H9 (cell line): ENCODE results near the gene ANKRD55. TPM values are rescaled to one million over a fixed set of nuclear protein-coding genes. Genes with fewer than 3 reads are reported as not detected.

Experiments used
- DNase-seq: peaks from one replicate; pipeline ENCODE4 v3.0.0-alpha.2; 2017
- H2AFZ ChIP-seq: one replicate; pipeline ENCODE4 v1.6.1; 2013; ENCODE audit warnings: mild to moderate bottlenecking, low read length, control low read depth, moderate library complexity
- H2AK5ac ChIP-seq: 2 replicates; pipeline ENCODE4 v1.6.1; 2013; ENCODE audit warnings: low read length, control low read depth, mixed read lengths; ENCODE audit not compliant: insufficient read length
- H2BK120ac ChIP-seq: one replicate; pipeline ENCODE4 v1.6.1; 2013; ENCODE audit warnings: low read depth, mild to moderate bottlenecking, low read length, control low read depth, inconsistent platforms; ENCODE audit not compliant: poor library complexity, severe bottlenecking
- H2BK12ac ChIP-seq: 2 replicates; pipeline ENCODE4 v1.6.1; 2013; ENCODE audit warnings: low read length, control low read depth, mixed read lengths, low read depth; ENCODE audit not compliant: insufficient read length
- H2BK15ac ChIP-seq: 2 replicates; pipeline ENCODE4 v1.6.1; 2013; ENCODE audit warnings: low read depth, low read length, control low read depth
- H2BK20ac ChIP-seq: one replicate; pipeline ENCODE4 v1.6.1; 2013; ENCODE audit warnings: low read depth, mild to moderate bottlenecking, low read length, control low read depth, inconsistent platforms; ENCODE audit not compliant: poor library complexity, severe bottlenecking
- H2BK5ac ChIP-seq: 2 replicates; pipeline ENCODE4 v1.6.1; 2013; ENCODE audit warnings: low read length, control low read depth, mixed read lengths; ENCODE audit not compliant: insufficient read length
- H3K14ac ChIP-seq: 2 replicates; pipeline ENCODE4 v1.6.1; 2013; ENCODE audit warnings: low read length, control low read depth; ENCODE audit not compliant: insufficient read depth
- H3K18ac ChIP-seq: 2 replicates; pipeline ENCODE4 v1.6.1; 2013; ENCODE audit warnings: low read depth, mild to moderate bottlenecking, mixed read lengths, low read length, control low read depth; ENCODE audit not compliant: insufficient read length
- H3K23ac ChIP-seq: 2 replicates; pipeline ENCODE4 v1.6.1; 2013; ENCODE audit warnings: low read length, control low read depth, mixed read lengths, low read depth; ENCODE audit not compliant: insufficient read length
- H3K23me2 ChIP-seq: 2 replicates; pipeline ENCODE4 v1.6.1; 2013; ENCODE audit warnings: low read depth, mild to moderate bottlenecking, mixed read lengths, low read length, control low read depth; ENCODE audit not compliant: insufficient read length, poor library complexity, severe bottlenecking
- H3K27ac ChIP-seq: 2 replicates; pipeline ENCODE4 v1.5.1; 2013; ENCODE audit warnings: low read length, control low read depth, mixed read lengths, low read depth; ENCODE audit not compliant: insufficient read length
- H3K27me3 ChIP-seq: 2 replicates; pipeline ENCODE4 v1.6.1; 2013; ENCODE audit warnings: low read length, control low read depth, inconsistent platforms; ENCODE audit not compliant: insufficient read depth
- H3K4ac ChIP-seq: 2 replicates; pipeline ENCODE4 v1.6.1; 2013; ENCODE audit warnings: low read depth, mild to moderate bottlenecking, control low read depth, inconsistent platforms, low read length, moderate library complexity
- H3K4me1 ChIP-seq: 2 replicates; pipeline ENCODE4 v1.6.1; 2013; ENCODE audit warnings: low read length, control low read depth, inconsistent platforms; ENCODE audit not compliant: insufficient read depth
- H3K4me2 ChIP-seq: 2 replicates; pipeline ENCODE4 v1.6.1; 2013; ENCODE audit warnings: low read length, control low read depth, mixed read lengths; ENCODE audit not compliant: insufficient read length, insufficient read depth
- H3K56ac ChIP-seq: 2 replicates; pipeline ENCODE4 v1.6.1; 2013; ENCODE audit warnings: low read depth, mild to moderate bottlenecking, mixed read lengths, low read length, control low read depth; ENCODE audit not compliant: insufficient read length
- H3K79me1 ChIP-seq: 2 replicates; pipeline ENCODE4 v1.6.1; 2013; ENCODE audit warnings: low read depth, mild to moderate bottlenecking, moderate library complexity, low read length, control low read depth, inconsistent platforms; ENCODE audit not compliant: insufficient read depth, poor library complexity, severe bottlenecking
- H3K79me2 ChIP-seq: 2 replicates; pipeline ENCODE4 v1.6.1; 2013; ENCODE audit warnings: low read length, control low read depth, inconsistent platforms; ENCODE audit not compliant: insufficient read depth
- H3K9ac ChIP-seq: 2 replicates; pipeline ENCODE4 v1.6.1; 2013; ENCODE audit warnings: low read length, control low read depth, mixed read lengths; ENCODE audit not compliant: insufficient read length; ENCODE audit errors: extremely low read depth
- H3K9me3 ChIP-seq: one replicate; pipeline ENCODE4 v1.6.1; 2013; ENCODE audit warnings: low read depth, low read length, inconsistent platforms; ENCODE audit not compliant: control insufficient read depth
- H3T11ph ChIP-seq: one replicate; pipeline ENCODE4 v1.6.1; 2013; ENCODE audit warnings: mild to moderate bottlenecking, low read length, control low read depth, inconsistent platforms
- H4K20me1 ChIP-seq: one replicate; pipeline ENCODE4 v1.6.1; 2013; ENCODE audit not compliant: control insufficient read depth, insufficient read length, insufficient read depth
- H4K5ac ChIP-seq: 2 replicates; pipeline ENCODE4 v1.6.1; 2013; ENCODE audit warnings: low read depth, mild to moderate bottlenecking, mixed read lengths, low read length, control low read depth; ENCODE audit not compliant: insufficient read length
- H4K8ac ChIP-seq: replicated peaks from 2 replicates; pipeline ENCODE4 v1.6.1; 2013; ENCODE audit warnings: low read length, control low read depth, mixed read lengths, low read depth; ENCODE audit not compliant: insufficient read length
- H4K91ac ChIP-seq: 2 replicates; pipeline ENCODE4 v1.6.1; 2013; ENCODE audit warnings: low read depth, mild to moderate bottlenecking, moderate library complexity, mixed read lengths, low read length, control low read depth; ENCODE audit not compliant: insufficient read length
- H3K27ac Mint-ChIP-seq, 3 experiments: 2 replicates in 2 of 3; 3 replicates in 1 of 3; pipeline ENCODE4 v1.8.0; 2020 to 2021; ENCODE audit warnings: mixed read lengths in 3 of 3, mild to moderate bottlenecking in 1 of 3, moderate library complexity in 1 of 3
- H3K27me3 Mint-ChIP-seq: 2 replicates; pipeline ENCODE4 v1.8.0; 2021; ENCODE audit warnings: low read depth, mild to moderate bottlenecking, moderate library complexity, mixed read lengths
- H3K36me3 Mint-ChIP-seq, 3 experiments: 2 replicates in 2 of 3; 3 replicates in 1 of 3; pipeline ENCODE4 v1.8.0; 2020 to 2021; ENCODE audit warnings: low read depth in 3 of 3, mixed read lengths in 3 of 3; ENCODE audit not compliant: insufficient read depth in 1 of 3
- H3K4me1 Mint-ChIP-seq, 2 experiments: 2 replicates each; pipeline ENCODE4 v1.8.0; 2020; ENCODE audit warnings: mixed read lengths in 2 of 2
- H3K4me3 Mint-ChIP-seq, 2 experiments: 2 replicates in 1 of 2; 3 replicates in 1 of 2; pipeline ENCODE4 v1.8.0; 2020 to 2021; ENCODE audit warnings: mild to moderate bottlenecking in 2 of 2, mixed read lengths in 2 of 2, moderate library complexity in 1 of 2
- H3K9me3 Mint-ChIP-seq, 2 experiments: 2 replicates in 1 of 2; 3 replicates in 1 of 2; pipeline ENCODE4 v1.8.0; 2020; ENCODE audit warnings: mild to moderate bottlenecking in 2 of 2, mixed read lengths in 2 of 2, moderate library complexity in 1 of 2
- WGBS: extraction: QIAGEN DNeasy Blood & Tissue Kit; methylation state at CpG from one replicate; pipeline ENCODE4 v1.1.7; 2013; ENCODE audit warnings: missing lambda C conversion rate, low lambda C conversion rate, mixed read lengths; ENCODE audit not compliant: insufficient read length; ENCODE audit errors: extremely low coverage; 5-methylcytosine and 5-hydroxymethylcytosine counted together
- total RNA-seq: library from RNA; stranded (reverse); gene quantifications from 2 replicates; pipeline ENCODE4 v1.2.1, GENCODE V29; 2021
- TF ChIP-seq, protein P1 (sequence below): fragments of 200-600 bp; sonication (generic); conservative IDR thresholded peaks from 3 replicates; pipeline ENCODE4 v1.8.0; 2021; ENCODE audit warnings: antibody characterized with exemption, mild to moderate bottlenecking

Gene ANKRD55
- total RNA-seq, 1 experiment from 2014 or later, result not detected

DNA sequence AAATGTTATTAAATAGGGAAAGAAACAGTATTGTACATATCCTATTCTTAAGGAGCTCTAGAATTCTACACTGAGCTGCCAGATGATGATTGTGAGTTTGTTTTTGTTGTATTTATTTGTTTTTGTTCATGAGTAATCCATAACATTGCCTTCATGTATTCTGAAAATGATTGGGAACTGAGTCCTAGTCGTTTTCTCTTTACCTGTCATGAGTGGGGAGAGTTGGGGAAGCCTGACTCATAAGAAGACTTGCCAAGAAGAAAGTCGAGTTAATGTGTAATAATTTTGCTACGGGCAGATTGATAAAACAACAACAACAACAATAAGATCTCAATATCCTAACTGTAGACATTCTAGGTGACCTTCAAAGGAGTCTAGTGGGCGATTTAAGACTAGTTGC, 103.8 kb downstream of the ANKRD55 start:
- Histone ChIP-seq H3K4me1 (no peaks in the 10 kb centered on the region), H4K5ac (no peak overlapping the region), H3K79me1 (no peaks in the 10 kb centered on the region), H3K79me2 (no peaks in the 10 kb centered on the region), H3K56ac (no peak overlapping the region), H3K4me2 (no peak overlapping the region), H4K91ac (no peak overlapping the region), H3K9ac (no peak overlapping the region), H3K23me2 (no peaks in the 10 kb centered on the region), H3K18ac (no peak overlapping the region), H3K9me3 (no peaks in the 10 kb centered on the region), H3K23ac (no peak overlapping the region), H2AK5ac (no peak overlapping the region), H3K4ac (no peak overlapping the region), H2BK15ac (no peak overlapping the region), H3T11ph (no peak overlapping the region), H2BK120ac (no peak overlapping the region), H4K20me1 (no peaks in the 10 kb centered on the region), H3K27ac (no peak overlapping the region), H2AFZ (no peak overlapping the region), H3K27me3 (no peaks in the 10 kb centered on the region), H2BK20ac (no peak overlapping the region), H2BK12ac (no peak overlapping the region), H3K14ac (no peak overlapping the region), H4K8ac (no peak overlapping the region), H2BK5ac (no peak overlapping the region)
- no peak overlapping the region for H3K4me3 Mint-ChIP-seq
- H3K9me3 Mint-ChIP-seq, result no peaks in the 10 kb centered on the region; a peak in 1 of 5 replicates
- DNase-seq, result no peak
- H3K4me1 Mint-ChIP-seq, result no peaks in the 10 kb centered on the region
- no peak overlapping the region for H3K27ac Mint-ChIP-seq
- no CpG with 5 or more reads among the region's 4 CpGs for WGBS
- TF ChIP-seq, protein P1, sequence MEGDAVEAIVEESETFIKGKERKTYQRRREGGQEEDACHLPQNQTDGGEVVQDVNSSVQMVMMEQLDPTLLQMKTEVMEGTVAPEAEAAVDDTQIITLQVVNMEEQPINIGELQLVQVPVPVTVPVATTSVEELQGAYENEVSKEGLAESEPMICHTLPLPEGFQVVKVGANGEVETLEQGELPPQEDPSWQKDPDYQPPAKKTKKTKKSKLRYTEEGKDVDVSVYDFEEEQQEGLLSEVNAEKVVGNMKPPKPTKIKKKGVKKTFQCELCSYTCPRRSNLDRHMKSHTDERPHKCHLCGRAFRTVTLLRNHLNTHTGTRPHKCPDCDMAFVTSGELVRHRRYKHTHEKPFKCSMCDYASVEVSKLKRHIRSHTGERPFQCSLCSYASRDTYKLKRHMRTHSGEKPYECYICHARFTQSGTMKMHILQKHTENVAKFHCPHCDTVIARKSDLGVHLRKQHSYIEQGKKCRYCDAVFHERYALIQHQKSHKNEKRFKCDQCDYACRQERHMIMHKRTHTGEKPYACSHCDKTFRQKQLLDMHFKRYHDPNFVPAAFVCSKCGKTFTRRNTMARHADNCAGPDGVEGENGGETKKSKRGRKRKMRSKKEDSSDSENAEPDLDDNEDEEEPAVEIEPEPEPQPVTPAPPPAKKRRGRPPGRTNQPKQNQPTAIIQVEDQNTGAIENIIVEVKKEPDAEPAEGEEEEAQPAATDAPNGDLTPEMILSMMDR, result no peak
- no peaks in the 10 kb centered on the region for H3K36me3 Mint-ChIP-seq
- H3K27me3 Mint-ChIP-seq, result no peaks in the 10 kb centered on the region; the same call in 1 of the 2 replicates
